Stimulated activated CD8-positive, alpha-beta memory T cell treated with anti-CD3 and anti-CD28 coated beads, Interleukin-7, amount 100 ng/mL, for 1 hour (primary cell): ENCODE measurements around the gene NANOG.
"Not testable (repeated sequence)": the region's sequence is repeated elsewhere in the genome, so short reads cannot be mapped to it uniquely, and the experiment has no call there.

Experiments
- DNase-seq, 2 donors: peaks; one replicate each; pipeline ENCODE4 v3.0.0-alpha.2; 2020; ENCODE audit warnings: low read depth in 2 of 2

NANOG gene

DNA sequence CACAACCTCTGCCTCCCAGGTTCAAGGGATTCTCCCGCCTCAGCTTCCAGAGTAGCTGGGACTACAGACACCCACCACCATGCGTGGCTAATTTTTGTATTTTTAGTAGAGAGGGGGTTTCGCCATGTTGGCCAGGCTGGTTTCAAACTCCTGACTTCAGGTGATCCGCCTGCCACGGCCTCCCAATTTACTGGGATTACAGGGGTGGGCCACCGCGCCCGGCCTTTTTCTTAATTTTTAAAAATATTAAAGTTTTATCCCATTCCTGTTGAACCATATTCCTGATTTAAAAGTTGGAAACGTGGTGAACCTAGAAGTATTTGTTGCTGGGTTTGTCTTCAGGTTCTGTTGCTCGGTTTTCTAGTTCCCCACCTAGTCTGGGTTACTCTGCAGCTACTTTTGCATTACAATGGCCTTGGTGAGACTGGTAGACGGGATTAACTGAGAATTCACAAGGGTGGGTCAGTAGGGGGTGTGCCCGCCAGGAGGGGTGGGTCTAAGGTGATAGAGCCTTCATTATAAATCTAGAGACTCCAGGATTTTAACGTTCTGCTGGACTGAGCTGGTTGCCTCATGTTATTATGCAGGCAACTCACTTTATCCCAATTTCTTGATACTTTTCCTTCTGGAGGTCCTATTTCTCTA, at the start of gene NANOG:
NANOG (plus strand) TSS at position 519 of the 645 bp plus-strand sequence. CDS start 213 bp downstream, outside the sequence.
- DNase-seq = not testable (repeated sequence)

GRCh38 chr12:7747246-7747645, 42.0 kb upstream of the NANOG start, which contains the start of gene CLEC4C:
TSS of gene CLEC4C (minus strand) at chr12:7747375. CDS start at chr12:7747348, 27 bp downstream.
- no peak for DNase-seq

GRCh38 chr12:7748852-7749251, 40.4 kb upstream of the NANOG start:
- no peak for DNase-seq

DNA sequence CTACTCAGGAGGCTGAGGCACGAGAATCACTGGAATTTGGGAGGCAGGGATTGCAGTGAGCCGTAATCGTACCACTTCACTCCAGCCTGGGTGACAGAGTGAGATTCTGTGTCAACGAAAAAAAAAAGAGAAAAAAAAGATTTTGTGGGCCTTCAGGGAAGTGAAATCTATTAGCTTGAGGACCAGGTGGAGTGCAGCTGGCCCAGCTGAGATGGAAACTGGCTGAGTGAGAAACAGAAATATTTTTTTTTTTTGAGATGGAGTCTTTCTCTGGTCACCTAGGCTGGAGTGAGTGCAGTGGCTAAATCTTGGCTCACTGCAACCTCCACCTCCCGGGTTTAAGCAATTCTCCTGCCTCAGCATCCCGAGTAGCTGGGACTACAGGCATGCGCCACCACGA, 39.8 kb upstream of the NANOG start:
- no peak for DNase-seq

- no peak for DNase-seq
These were observed 38.9 kb upstream of the NANOG start for GRCh38 chr12:7750350-7750749.

- DNase-seq = no peak
These were observed 37.8 kb upstream of the NANOG start for GRCh38 chr12:7751394-7751793.

DNA sequence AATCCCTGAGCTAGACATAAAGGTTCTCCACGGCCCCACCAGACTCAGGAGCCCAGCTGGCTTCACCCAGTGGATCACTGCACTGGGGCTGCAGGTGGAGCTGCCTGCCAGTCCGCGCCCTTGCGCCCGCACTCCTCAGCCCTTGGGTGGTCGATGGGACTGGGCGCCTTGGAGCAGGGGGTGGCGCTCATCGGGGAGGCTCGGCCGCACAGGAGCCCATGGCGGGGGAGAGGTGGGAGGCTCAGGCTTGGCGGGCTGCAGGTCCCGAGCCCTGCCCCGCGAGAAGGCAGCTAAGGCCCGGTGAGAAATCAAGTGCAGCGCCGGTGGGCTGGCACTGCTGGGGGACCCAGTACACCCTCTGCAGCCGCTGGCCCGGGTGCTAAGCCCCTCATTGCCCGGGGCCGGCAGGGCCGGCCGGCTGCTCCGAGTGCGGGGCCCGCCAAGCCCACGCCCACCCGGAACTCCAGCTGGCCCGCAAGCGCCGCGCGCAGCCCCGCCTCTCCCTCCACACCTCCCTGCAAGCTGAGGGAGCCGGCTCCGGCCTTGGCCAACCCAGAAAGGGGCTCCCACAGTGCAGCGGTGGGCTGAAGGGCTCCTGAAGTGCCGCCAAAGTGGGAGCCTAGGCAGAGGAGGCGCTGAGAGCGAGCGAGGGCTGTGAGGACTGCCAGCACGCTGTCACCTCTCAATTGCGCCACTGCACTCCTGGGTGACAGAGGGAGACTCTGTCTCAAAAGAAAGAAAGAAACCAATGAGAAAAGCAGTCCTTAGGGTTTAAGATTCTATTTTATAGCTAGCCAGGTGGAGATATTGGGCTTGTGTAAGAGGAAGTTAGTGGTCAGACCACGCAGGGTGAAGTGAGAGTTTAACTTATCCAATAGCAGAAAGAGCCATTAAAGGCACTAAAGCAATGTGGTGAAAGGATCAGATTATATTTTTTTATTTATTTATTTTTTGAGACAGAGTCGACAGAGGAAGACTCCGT, 37.0 kb upstream of the NANOG start:
- DNase-seq = not testable (repeated sequence)

- not testable (repeated sequence) for DNase-seq
These were observed 33.5 kb upstream of the NANOG start for GRCh38 chr12:7755668-7756067.

DNA sequence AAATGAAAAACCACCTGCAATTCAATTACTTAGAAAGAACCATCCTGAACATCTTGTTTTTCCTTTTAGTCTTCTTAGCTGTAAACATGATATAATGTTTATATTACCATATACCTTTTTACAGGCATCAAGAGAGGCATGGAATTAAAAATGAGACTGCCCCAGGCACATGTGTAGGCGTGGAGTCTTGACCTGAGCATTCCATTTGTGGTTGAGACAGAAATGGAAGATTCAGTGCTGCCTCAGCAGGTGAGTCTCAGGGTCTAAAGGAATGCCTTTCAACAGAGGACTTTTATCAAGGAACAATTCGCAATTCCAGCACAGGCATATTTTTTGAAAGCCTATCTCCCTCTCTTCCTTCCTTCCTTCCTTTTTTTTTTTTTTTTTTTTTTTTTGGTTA, 32.2 kb upstream of the NANOG start:
- no peak for DNase-seq

DNA sequence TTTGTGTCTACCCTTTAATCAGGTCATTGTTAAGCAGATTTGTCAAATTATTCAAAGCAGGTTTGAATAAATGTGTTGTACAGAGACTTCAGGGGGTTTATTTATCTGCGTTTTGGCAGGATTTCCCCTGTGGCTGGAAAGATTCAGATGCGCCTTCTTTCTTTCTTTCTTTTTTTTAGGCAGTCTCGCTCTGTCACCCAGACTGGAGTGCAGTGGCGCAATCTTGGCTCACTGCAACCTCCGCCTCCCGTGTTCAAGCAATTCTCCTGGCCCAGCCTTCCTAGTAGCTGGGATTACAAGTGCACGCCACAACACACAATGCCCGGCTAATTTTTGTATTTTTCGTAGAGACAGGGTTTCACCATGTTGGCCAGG, 30.4 kb upstream of the NANOG start:
- DNase-seq = no peak

DNA sequence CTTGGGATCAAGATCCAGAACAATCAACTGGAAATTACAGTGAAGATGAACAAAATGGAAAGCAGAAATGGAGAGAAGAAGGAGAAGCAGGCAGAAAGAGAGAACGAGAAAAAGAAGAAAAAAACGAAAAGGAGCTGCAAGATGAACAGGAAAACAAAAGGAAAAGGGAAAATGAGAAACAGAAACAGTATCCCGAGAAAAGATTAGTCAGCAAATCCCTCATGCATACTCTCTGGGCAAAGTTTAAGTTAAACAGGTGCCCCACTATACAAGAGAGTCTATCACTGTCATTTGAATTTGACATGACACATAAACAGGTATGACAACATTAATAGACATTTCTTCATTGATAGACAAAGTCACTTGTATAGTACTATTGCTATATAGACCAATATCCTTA, 19.2 kb upstream of the NANOG start:
- no peak for DNase-seq

GRCh38 chr12:7781274-7781673, 7.9 kb upstream of the NANOG start:
- DNase-seq = no peak

DNA sequence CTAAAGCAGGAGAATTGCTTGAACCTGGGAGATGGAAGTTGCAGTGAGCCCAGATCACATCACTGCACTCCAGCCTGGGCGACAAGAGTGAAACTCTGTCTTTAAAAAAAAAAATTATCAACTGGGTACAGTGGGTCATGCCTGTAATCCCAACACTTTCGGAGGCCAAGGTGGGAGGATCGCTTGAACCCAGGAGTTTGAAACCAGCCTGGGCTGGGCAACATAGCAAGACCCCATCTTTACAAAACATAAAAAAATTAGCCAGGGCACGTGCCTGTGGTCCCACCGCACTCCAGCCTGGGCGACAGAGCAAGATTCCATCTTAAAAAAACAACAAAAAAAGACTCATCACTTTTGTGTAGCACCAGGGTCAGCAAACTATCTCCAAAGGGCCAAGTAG, 7.1 kb upstream of the NANOG start:
- DNase-seq = no peak

GRCh38 chr12:7783433-7783832, 5.8 kb upstream of the NANOG start:
- DNase-seq = not testable (repeated sequence)

DNA sequence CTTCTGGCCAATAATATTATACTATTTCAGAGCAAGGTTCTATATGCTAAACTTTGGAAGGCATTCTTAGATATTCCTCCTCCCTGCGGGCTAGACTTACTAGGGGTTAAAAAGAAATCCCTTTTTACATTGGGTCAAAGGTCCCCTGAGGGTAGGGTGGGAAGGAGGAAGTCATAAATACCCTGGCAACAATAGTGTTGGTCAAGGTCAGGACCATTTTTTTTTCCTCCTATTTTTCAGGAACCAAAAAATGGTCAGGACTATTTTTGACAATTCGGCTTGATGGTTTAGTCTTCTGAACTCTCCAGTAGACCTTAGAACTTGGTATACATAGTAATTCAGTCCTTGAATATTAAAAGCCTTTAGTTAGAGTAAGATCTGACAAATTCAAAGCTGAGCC, 4.5 kb upstream of the NANOG start:
- no peak for DNase-seq

DNA sequence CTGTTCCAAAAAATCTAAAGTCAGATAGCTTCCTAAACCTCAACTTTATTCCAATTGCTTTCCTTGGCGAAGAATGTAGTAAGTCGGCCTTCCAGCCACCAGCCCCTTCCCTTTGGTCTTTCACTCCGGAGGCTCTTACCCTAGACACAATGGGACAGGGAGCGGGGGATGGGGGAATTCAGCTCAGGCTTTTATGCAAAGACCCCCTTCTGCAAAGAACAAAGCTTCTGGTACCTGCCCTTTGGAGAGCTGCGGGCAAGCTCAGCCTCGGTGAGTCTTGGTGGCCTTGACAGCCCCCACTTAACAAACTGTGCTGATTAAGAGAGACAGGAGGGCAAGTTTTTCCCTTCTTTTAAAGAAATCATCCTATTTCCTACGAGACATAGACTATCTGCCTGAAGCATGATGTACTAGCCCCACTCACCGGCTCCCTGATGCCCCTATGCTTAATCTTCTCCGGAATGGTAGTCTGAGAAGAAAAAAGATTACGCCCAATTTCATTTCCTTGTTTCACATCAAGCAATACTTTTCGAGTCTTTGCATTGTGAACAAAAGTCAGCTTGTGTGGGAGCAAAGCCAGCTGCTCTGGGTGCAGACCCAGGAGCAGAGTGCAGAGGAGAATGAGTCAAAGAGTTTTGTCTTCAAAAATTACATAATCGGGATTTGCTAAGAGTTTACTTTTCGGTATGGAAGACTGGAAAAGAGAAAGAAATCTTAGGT, 1.5 kb upstream of the NANOG start:
- DNase-seq = no peak

GRCh38 chr12:7788294-7788660, 925 bp upstream of the NANOG start:
- DNase-seq = no peak

DNA sequence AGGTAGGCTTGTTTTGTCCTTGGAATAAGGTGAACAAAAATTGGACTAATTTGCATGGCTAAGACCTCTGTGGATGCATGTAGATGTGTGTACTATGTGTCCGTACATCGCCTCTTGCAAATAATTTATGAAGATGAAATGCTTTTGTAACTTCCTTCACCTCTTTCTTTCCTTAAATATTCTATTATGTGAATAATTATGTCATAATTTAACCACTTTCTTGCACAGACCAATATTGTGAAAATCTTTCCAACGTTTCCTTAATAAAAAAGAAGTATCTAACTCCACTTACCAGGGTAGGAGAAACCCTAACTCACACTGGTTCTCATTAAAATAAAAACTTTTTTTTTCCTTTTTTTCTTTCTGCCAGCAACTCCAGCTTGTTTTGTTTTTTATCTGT, 4.0 kb downstream of the NANOG start:
- no peak for DNase-seq

- DNase-seq = not testable (repeated sequence)
These were observed 8.1 kb downstream of the NANOG start for GRCh38 chr12:7797269-7797668.

GRCh38 chr12:7797698-7798398, 8.6 kb downstream of the NANOG start:
- DNase-seq = no peak

GRCh38 chr12:7798750-7799308, 9.6 kb downstream of the NANOG start:
- DNase-seq = not testable (repeated sequence)
